Type B pancreatic cell (in vitro differentiated cells): ENCODE results near the gene DCHS2. TPM values are rescaled to one million over a fixed set of nuclear protein-coding genes. Genes with fewer than 3 reads are reported as not detected.

ENCODE experiments used
- DNase-seq: peaks from one replicate; pipeline ENCODE4 v3.0.0; 2021; ENCODE audit warnings: mixed read lengths; ENCODE audit not compliant: unreplicated experiment; ENCODE audit errors: extremely low spot score
- H3K27ac Mint-ChIP-seq: 2 replicates; pipeline ENCODE4 v1.8.0; 2021; ENCODE audit warnings: mild to moderate bottlenecking, mixed read lengths
- H3K27me3 Mint-ChIP-seq: 2 replicates; pipeline ENCODE4 v1.8.0; 2021; ENCODE audit warnings: mixed read lengths
- H3K36me3 Mint-ChIP-seq: 2 replicates; pipeline ENCODE4 v1.8.0; 2021; ENCODE audit warnings: mixed read lengths
- H3K4me1 Mint-ChIP-seq: one replicate; pipeline ENCODE4 v1.8.0; 2021; ENCODE audit warnings: mixed read lengths; ENCODE audit not compliant: unreplicated experiment
- H3K4me3 Mint-ChIP-seq: 2 replicates; pipeline ENCODE4 v1.8.0; 2021; ENCODE audit warnings: mild to moderate bottlenecking, mixed read lengths
- H3K9me3 Mint-ChIP-seq: 2 replicates; pipeline ENCODE4 v1.8.0; 2021; ENCODE audit warnings: mixed read lengths
- total RNA-seq: library from RNA; stranded (reverse); gene quantifications from 2 replicates; pipeline ENCODE4 v1.2.1, GENCODE V29; 2021; ENCODE audit warnings: low replicate concordance
- TF ChIP-seq, protein P1 (sequence below): fragments of 200-600 bp; sonication (generic); conservative IDR thresholded peaks from 2 replicates; pipeline ENCODE4 v1.5.0; 2021; ENCODE audit warnings: antibody characterized with exemption, mild to moderate bottlenecking

The DCHS2 gene
- total RNA-seq, 1 donor from 2014 or later: 1.8 TPM

DNA sequence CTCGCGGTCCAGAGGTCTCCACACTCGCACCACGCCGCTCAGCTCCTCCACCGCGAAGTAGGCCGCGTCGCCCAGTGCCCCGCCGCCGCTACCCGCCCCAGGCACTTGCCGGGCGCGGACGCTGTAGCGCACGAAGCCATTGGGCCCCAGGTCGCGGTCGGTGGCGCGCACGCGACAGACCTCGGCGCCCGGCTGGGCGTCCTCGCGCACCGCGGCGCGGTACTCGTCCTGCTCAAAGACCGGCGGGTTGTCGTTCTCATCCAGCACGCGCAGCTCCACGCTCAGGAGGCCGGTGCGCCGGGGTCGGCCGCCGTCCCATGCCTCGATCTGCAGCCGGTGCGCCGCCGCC, 1.4 kb downstream of the DCHS2 start:
- no peak for DNase-seq
- peaks cover 6% of the 10 kb centered on the region for H3K4me1 Mint-ChIP-seq
- TF ChIP-seq, protein P1, sequence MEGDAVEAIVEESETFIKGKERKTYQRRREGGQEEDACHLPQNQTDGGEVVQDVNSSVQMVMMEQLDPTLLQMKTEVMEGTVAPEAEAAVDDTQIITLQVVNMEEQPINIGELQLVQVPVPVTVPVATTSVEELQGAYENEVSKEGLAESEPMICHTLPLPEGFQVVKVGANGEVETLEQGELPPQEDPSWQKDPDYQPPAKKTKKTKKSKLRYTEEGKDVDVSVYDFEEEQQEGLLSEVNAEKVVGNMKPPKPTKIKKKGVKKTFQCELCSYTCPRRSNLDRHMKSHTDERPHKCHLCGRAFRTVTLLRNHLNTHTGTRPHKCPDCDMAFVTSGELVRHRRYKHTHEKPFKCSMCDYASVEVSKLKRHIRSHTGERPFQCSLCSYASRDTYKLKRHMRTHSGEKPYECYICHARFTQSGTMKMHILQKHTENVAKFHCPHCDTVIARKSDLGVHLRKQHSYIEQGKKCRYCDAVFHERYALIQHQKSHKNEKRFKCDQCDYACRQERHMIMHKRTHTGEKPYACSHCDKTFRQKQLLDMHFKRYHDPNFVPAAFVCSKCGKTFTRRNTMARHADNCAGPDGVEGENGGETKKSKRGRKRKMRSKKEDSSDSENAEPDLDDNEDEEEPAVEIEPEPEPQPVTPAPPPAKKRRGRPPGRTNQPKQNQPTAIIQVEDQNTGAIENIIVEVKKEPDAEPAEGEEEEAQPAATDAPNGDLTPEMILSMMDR: no peak
- peak overlapping the region; percentile 88 for H3K4me3 Mint-ChIP-seq
- H3K27ac Mint-ChIP-seq: no peak overlapping the region
- no peaks in the 10 kb centered on the region for H3K9me3 Mint-ChIP-seq
- H3K27me3 Mint-ChIP-seq: peaks cover 42% of the 10 kb centered on the region
- H3K36me3 Mint-ChIP-seq: no peaks in the 10 kb centered on the region

DNA sequence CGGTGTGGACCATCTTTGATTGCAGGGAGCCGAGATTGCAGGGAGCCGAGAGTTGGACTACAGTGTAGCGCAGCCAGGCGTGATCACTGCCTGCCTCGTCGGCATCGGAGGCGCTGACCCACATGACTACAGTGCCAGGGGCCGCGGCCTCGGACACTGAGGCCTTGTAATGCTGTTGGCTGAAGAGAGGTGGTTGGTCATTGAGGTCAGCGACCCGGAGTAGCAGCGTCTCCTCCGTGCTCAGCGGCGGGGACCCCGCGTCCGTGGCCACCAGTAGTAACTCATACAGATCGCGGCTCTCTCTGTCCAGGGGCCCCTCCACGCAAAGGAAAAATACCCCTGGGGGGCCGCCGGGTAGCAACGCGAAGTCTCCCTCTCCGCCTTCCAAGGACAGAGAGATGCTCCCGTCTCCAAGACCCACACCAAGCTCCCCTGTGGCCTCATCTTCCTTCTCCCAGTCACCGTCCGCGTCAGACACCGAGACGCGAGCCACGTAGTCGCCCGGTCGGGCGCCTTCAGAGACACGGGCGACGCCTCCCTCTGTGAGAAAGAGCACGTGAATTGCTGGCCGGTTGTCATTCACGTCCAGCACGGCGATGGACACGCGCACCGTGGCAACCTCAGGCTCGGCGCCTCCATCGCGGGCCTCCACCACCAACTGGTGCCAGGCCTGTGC, 1.9 kb downstream of the DCHS2 start:
- TF ChIP-seq, protein P1: no peak
- Mint-ChIP-seq H3K27ac (no peak overlapping the region), H3K9me3 (no peaks in the 10 kb centered on the region), H3K4me3 (peak overlapping the region; percentile 5), H3K4me1 (peaks cover 6% of the 10 kb centered on the region), H3K27me3 (peaks cover 42% of the 10 kb centered on the region), H3K36me3 (no peaks in the 10 kb centered on the region)
- DNase-seq: no peak

- peaks cover 19% of the 10 kb centered on the region for H3K27me3 Mint-ChIP-seq
- no peak for DNase-seq
- H3K36me3 Mint-ChIP-seq: no peaks in the 10 kb centered on the region
- TF ChIP-seq, protein P1: no peak
- no peak overlapping the region for H3K4me3 Mint-ChIP-seq
- H3K27ac Mint-ChIP-seq: no peak overlapping the region
- H3K9me3 Mint-ChIP-seq: no peaks in the 10 kb centered on the region
- peaks cover 6% of the 10 kb centered on the region for H3K4me1 Mint-ChIP-seq
Measured at GRCh38 chr4:154487145-154487544, 4.5 kb downstream of the DCHS2 start.

GRCh38 chr4:154485127-154485773, 6.3 kb downstream of the DCHS2 start:
- H3K4me1 Mint-ChIP-seq: no peaks in the 10 kb centered on the region
- H3K27me3 Mint-ChIP-seq: no peaks in the 10 kb centered on the region
- H3K27ac Mint-ChIP-seq: no peak overlapping the region
- TF ChIP-seq, protein P1: no peak
- DNase-seq: no peak
- no peaks in the 10 kb centered on the region for H3K9me3 Mint-ChIP-seq
- H3K36me3 Mint-ChIP-seq: no peaks in the 10 kb centered on the region
- H3K4me3 Mint-ChIP-seq: no peak overlapping the region

- Mint-ChIP-seq H3K36me3 (no peaks in the 10 kb centered on the region), H3K4me3 (no peak overlapping the region), H3K27me3 (peaks cover 8% of the 10 kb centered on the region), H3K27ac (no peak overlapping the region), H3K4me1 (no peaks in the 10 kb centered on the region), H3K9me3 (no peaks in the 10 kb centered on the region)
- DNase-seq: no peak
- TF ChIP-seq, protein P1: no peak
Measured at GRCh38 chr4:154478547-154478946, 13.1 kb downstream of the DCHS2 start.
